Measurements from ENCODE around the gene STAG1.
"Not testable (repeated sequence)": the region's sequence is repeated elsewhere in the genome, so short reads cannot be mapped to it uniquely, and the experiment has no call there.

The STAG1 gene

GRCh38 chr3:136643380-136643779 is 108.8 kb downstream of the STAG1 start:
- not testable (repeated sequence) for DNase-seq

GRCh38 chr3:136642711-136643110 is 109.5 kb downstream of the STAG1 start:
- no peak for DNase-seq

- DNase-seq = no peak
These were observed 113.1 kb downstream of the STAG1 start for GRCh38 chr3:136639069-136639468.

- no peak for DNase-seq
These were observed 115.0 kb downstream of the STAG1 start for GRCh38 chr3:136637176-136637575.

GRCh38 chr3:136634821-136635220 is 117.4 kb downstream of the STAG1 start:
- no peak for DNase-seq

- DNase-seq = peak; percentile 21
These were observed 119.5 kb downstream of the STAG1 start for GRCh38 chr3:136632625-136633081.

- DNase-seq = no peak
These were observed 120.8 kb downstream of the STAG1 start for GRCh38 chr3:136631424-136631823.

- no peak for DNase-seq
These were observed 121.3 kb downstream of the STAG1 start for GRCh38 chr3:136630915-136631314.

GRCh38 chr3:136626493-136626892 is 125.7 kb downstream of the STAG1 start:
- no peak for DNase-seq

GRCh38 chr3:136624894-136625815 is 127.0 kb downstream of the STAG1 start:
- peak; percentile 20 for DNase-seq

- no peak for DNase-seq
These were observed 127.8 kb downstream of the STAG1 start for GRCh38 chr3:136624371-136624770.

GRCh38 chr3:136621628-136622027 is 130.6 kb downstream of the STAG1 start:
- peak; percentile 42 for DNase-seq

GRCh38 chr3:136620436-136620835 is 131.7 kb downstream of the STAG1 start:
- DNase-seq = no peak

- not testable (repeated sequence) for DNase-seq
These were observed 134.1 kb downstream of the STAG1 start for GRCh38 chr3:136617969-136618525.

- DNase-seq = no peak
These were observed 135.0 kb downstream of the STAG1 start for GRCh38 chr3:136617198-136617597.

GRCh38 chr3:136612512-136612911 is 139.7 kb downstream of the STAG1 start:
- DNase-seq = no peak

GRCh38 chr3:136606990-136607389 is 145.2 kb downstream of the STAG1 start:
- DNase-seq = no peak

GRCh38 chr3:136606216-136606615 is 146.0 kb downstream of the STAG1 start:
- DNase-seq = not testable (repeated sequence)

- DNase-seq = peak; percentile 53
These were observed 147.2 kb downstream of the STAG1 start for GRCh38 chr3:136604961-136605360.

GRCh38 chr3:136602818-136603217 is 149.4 kb downstream of the STAG1 start:
- DNase-seq = no peak

GRCh38 chr3:136595913-136596697 is 156.1 kb downstream of the STAG1 start:
- DNase-seq = no peak

GRCh38 chr3:136586580-136586979 is 165.6 kb downstream of the STAG1 start:
- DNase-seq = no peak

- DNase-seq = no peak
These were observed 167.4 kb downstream of the STAG1 start for GRCh38 chr3:136584728-136585127.

Data from fibroblast of skin of right biceps (primary cell).